ENCODE measurements around the gene DCP1A.
"Not testable (repeated sequence)": the region's sequence is repeated elsewhere in the genome, so short reads cannot be mapped to it uniquely, and the experiment has no call there.

DCP1A gene

GRCh38 chr3:53261712-53262111 is 85.6 kb downstream of the DCP1A start:
- DNase-seq, result no peak

- DNase-seq, result no peak
These were observed 87.0 kb downstream of the DCP1A start for GRCh38 chr3:53260286-53260785.

- no peak for DNase-seq
These were observed 87.7 kb downstream of the DCP1A start for GRCh38 chr3:53259427-53260259.

- no peak for DNase-seq
These were observed 88.5 kb downstream of the DCP1A start for GRCh38 chr3:53258600-53259426.

GRCh38 chr3:53257465-53257864 is 89.9 kb downstream of the DCP1A start:
- DNase-seq, result no peak

- no peak for DNase-seq
These were observed 90.7 kb downstream of the DCP1A start for GRCh38 chr3:53256704-53257055.

GRCh38 chr3:53255775-53256703 is 91.3 kb downstream of the DCP1A start, which contains the start of gene TKT:
TKT (minus strand) TSS chr3:53256022; CDS start chr3:53255942, 80 bp downstream.
- peak; percentile 88 for DNase-seq

GRCh38 chr3:53255423-53255774 is 91.9 kb downstream of the DCP1A start:
- DNase-seq, result peak in 1 of 2 experiments; percentile 73

GRCh38 chr3:53254509-53255422 is 92.6 kb downstream of the DCP1A start:
- DNase-seq, result peak; percentile 73 to 77

GRCh38 chr3:53253707-53254508 is 93.4 kb downstream of the DCP1A start:
- no peak for DNase-seq

GRCh38 chr3:53252947-53253322 is 94.4 kb downstream of the DCP1A start:
- not testable (repeated sequence) for DNase-seq

GRCh38 chr3:53252096-53252946 is 95.0 kb downstream of the DCP1A start:
- DNase-seq, result no peak

GRCh38 chr3:53250881-53251605 is 96.3 kb downstream of the DCP1A start:
- DNase-seq, result no peak

GRCh38 chr3:53250453-53250852 is 96.9 kb downstream of the DCP1A start:
- no peak for DNase-seq

GRCh38 chr3:53248161-53248560 is 99.2 kb downstream of the DCP1A start:
- DNase-seq, result no peak

GRCh38 chr3:53247619-53248018 is 99.7 kb downstream of the DCP1A start:
- DNase-seq, result no peak

GRCh38 chr3:53244271-53244670 is 103.1 kb downstream of the DCP1A start:
- DNase-seq, result no peak

- no peak for DNase-seq
These were observed 103.6 kb downstream of the DCP1A start for GRCh38 chr3:53243785-53244184.

- DNase-seq, result no peak
These were observed 104.2 kb downstream of the DCP1A start for GRCh38 chr3:53243165-53243564.
